HEK293 (cell line): ENCODE measurements around the gene PROX2.

Source experiments
- CTCF ChIA-PET: fragments of 350-600 bp; formaldehyde crosslinking; extraction: SDS; loops from one replicate; lab custom pipeline; 2021; ENCODE audit warnings: antibody characterized with exemption; lab: Yijun Ruan, JAX
- POLR2A ChIA-PET: fragments of 300-600 bp; formaldehyde crosslinking; extraction: SDS; loops from one replicate; lab custom pipeline; 2020; ENCODE audit warnings: antibody characterized with exemption, inconsistent platforms; lab: Yijun Ruan, JAX
- H3K27ac ChIP-seq: fragments of 200-500 bp; sonication (Bioruptor generic); 2 replicates; pipeline ENCODE4 v1.5.1; 2014; ENCODE audit warnings: low read depth, low read length, control low read depth, inconsistent platforms; ENCODE audit errors: extremely low read depth
- H3K36me3 ChIP-seq, 2 experiments: fragments of 200-500 bp in 1 of 2; sonication (Bioruptor generic) in 1 of 2; 1 replicate in 1 of 2; 2 replicates in 1 of 2; pipeline ENCODE4 v1.5.1; 2014 to 2017; ENCODE audit warnings: inconsistent platforms in 2 of 2, low read length in 2 of 2; ENCODE audit not compliant: control insufficient read depth in 2 of 2, insufficient read depth in 1 of 2
- H3K4me1 ChIP-seq: fragments of 200-500 bp; sonication (Bioruptor generic); 2 replicates; pipeline ENCODE4 v1.5.1; 2014; ENCODE audit warnings: mild to moderate bottlenecking, low read length, inconsistent platforms; ENCODE audit not compliant: control insufficient read depth, insufficient read depth
- H3K4me3 ChIP-seq: 2 replicates; pipeline ENCODE4 v1.5.1; 2011; ENCODE audit warnings: low read depth, mild to moderate bottlenecking, control low read depth, low read length, moderate library complexity
- H3K9me3 ChIP-seq: fragments of 200-500 bp; sonication (Bioruptor generic); 2 replicates; pipeline ENCODE4 v1.5.1; 2014; ENCODE audit warnings: low read depth, low read length, inconsistent platforms; ENCODE audit not compliant: control insufficient read depth, insufficient read depth
- BCL11B ChIP-seq: fragments of 450-650 bp; formaldehyde crosslinking; IDR thresholded peaks from 2 replicates; pipeline ENCODE4 v1.5.1; 2016; ENCODE audit warnings: low read depth, missing biosample characterization, missing genetic modification characterization
- OSR2 ChIP-seq: fragments of 450-650 bp; formaldehyde crosslinking; IDR thresholded peaks from 2 replicates; pipeline ENCODE4 v1.5.1; 2016; ENCODE audit warnings: missing biosample characterization, missing genetic modification characterization
- OVOL3 ChIP-seq: fragments of 450-650 bp; formaldehyde crosslinking; IDR thresholded peaks from 2 replicates; pipeline ENCODE4 v1.5.1; 2016; ENCODE audit warnings: missing biosample characterization, missing genetic modification characterization
- ZBTB8A ChIP-seq: fragments of 450-650 bp; formaldehyde crosslinking; IDR thresholded peaks from 2 replicates; pipeline ENCODE4 v1.5.1; 2016; ENCODE audit warnings: missing biosample characterization, missing genetic modification characterization
- ZFP37 ChIP-seq: fragments of 450-650 bp; formaldehyde crosslinking; IDR thresholded peaks from 2 replicates; pipeline ENCODE4 v1.5.1; 2016; ENCODE audit warnings: missing biosample characterization, missing genetic modification characterization
- ZNF202 ChIP-seq: fragments of 450-650 bp; formaldehyde crosslinking; IDR thresholded peaks from 2 replicates; pipeline ENCODE4 v1.5.1; 2016; ENCODE audit warnings: missing biosample characterization, missing genetic modification characterization, borderline replicate concordance
- ZNF211 ChIP-seq: fragments of 450-650 bp; formaldehyde crosslinking; IDR thresholded peaks from 2 replicates; pipeline ENCODE4 v1.5.1; 2016; ENCODE audit warnings: low read depth, missing biosample characterization, missing genetic modification characterization
- ZNF274 ChIP-seq, 2 experiments: fragments of 200-500 bp in 1 of 2; fragments of 450-650 bp in 1 of 2; sonication (Bioruptor generic) in 1 of 2; formaldehyde crosslinking in 1 of 2; IDR thresholded peaks; 2 replicates each; pipeline versions ENCODE4 v1.5.1 to v1.6.1; 2014 to 2016; ENCODE audit warnings: borderline replicate concordance in 1 of 2, inconsistent platforms in 1 of 2, low read length in 1 of 2, missing biosample characterization in 1 of 2, missing genetic modification characterization in 1 of 2
- ZNF473 ChIP-seq: fragments of 450-650 bp; formaldehyde crosslinking; IDR thresholded peaks from 2 replicates; pipeline ENCODE4 v1.5.1; 2017; ENCODE audit warnings: missing biosample characterization, missing genetic modification characterization
- ZNF514 ChIP-seq: fragments of 450-650 bp; formaldehyde crosslinking; IDR thresholded peaks from 2 replicates; pipeline ENCODE4 v1.5.1; 2016; ENCODE audit warnings: missing biosample characterization, missing genetic modification characterization
- ZNF548 ChIP-seq: fragments of 450-650 bp; formaldehyde crosslinking; IDR thresholded peaks from 2 replicates; pipeline ENCODE4 v1.5.1; 2016; ENCODE audit warnings: missing biosample characterization, missing genetic modification characterization
- ZNF658 ChIP-seq: fragments of 450-650 bp; formaldehyde crosslinking; IDR thresholded peaks from 2 replicates; pipeline ENCODE4; 2016; ENCODE audit warnings: missing biosample characterization, missing genetic modification characterization
- ZSCAN16 ChIP-seq: fragments of 450-650 bp; formaldehyde crosslinking; IDR thresholded peaks from 2 replicates; pipeline ENCODE4 v1.5.1; 2016; ENCODE audit warnings: missing biosample characterization, missing genetic modification characterization
- TF ChIP-seq, protein P1 (sequence below): fragments of 450-650 bp; formaldehyde crosslinking; IDR thresholded peaks from 2 replicates; pipeline ENCODE4 v1.5.1; 2016; ENCODE audit warnings: missing biosample characterization, missing genetic modification characterization
- TF ChIP-seq, protein P2 (sequence below): fragments of 450-650 bp; formaldehyde crosslinking; IDR thresholded peaks from 2 replicates; pipeline ENCODE4 v1.5.1; 2016; ENCODE audit warnings: missing biosample characterization, missing genetic modification characterization
- TF ChIP-seq, protein P3 (sequence below): fragments of 450-650 bp; formaldehyde crosslinking; IDR thresholded peaks from 2 replicates; pipeline ENCODE4 v1.5.1; 2016; ENCODE audit warnings: missing biosample characterization, missing genetic modification characterization
- TF ChIP-seq, protein P4 (sequence below): fragments of 450-650 bp; formaldehyde crosslinking; IDR thresholded peaks from 2 replicates; pipeline ENCODE4 v1.5.1; 2017; ENCODE audit warnings: missing biosample characterization, missing genetic modification characterization

The PROX2 gene, protein sequence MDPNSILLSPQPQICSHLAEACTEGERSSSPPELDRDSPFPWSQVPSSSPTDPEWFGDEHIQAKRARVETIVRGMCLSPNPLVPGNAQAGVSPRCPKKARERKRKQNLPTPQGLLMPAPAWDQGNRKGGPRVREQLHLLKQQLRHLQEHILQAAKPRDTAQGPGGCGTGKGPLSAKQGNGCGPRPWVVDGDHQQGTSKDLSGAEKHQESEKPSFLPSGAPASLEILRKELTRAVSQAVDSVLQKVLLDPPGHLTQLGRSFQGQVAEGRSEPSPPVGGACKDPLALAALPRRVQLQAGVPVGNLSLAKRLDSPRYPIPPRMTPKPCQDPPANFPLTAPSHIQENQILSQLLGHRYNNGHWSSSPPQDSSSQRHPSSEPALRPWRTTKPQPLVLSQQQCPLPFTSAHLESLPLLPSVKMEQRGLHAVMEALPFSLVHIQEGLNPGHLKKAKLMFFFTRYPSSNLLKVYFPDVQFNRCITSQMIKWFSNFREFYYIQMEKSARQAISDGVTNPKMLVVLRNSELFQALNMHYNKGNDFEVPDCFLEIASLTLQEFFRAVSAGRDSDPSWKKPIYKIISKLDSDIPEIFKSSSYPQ

DNA sequence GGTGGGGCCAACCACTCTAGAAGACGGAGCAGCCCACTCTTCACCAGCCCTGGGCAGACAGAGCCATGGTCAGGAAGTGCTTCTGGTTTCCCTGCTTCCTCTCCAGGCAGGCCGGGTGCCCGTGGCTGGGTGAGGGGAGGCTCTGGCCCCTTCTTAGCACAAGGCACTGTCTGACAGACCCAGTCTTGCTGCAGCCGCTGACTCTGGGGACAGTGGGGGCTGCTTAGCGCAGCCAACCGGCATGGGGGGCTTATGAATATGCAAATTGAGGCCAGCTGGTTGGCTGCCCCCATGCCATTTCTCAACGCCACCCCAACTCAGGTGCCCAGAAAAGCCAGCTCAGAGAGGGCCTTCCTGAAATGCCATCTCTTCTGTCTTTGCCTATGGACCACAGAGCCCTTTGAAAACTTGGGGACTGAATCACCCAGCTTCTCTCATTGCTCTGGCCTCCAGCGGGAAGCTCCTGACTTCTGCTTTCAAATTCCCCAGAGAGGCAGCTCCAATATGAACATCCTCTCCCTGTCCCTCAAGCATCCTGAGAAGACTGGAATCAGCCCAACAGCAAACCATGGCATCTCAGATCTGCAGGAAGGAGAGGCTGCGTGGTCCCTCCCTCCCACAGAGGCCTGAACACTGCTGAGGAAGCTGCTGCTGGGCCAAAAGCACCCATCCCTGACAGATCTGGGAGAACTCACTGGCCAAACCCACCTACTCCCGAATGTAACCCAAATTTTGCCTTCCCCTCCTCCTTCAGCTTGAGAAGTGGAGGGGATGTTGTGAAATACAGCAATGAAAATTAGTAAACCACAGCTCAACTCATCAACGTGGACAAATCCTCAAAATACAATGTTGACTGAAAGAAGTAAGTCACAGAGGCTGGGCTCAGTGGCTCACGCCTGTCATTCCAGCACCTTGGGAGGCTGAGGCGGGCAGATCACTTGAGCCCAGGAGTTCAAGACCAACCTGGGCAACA lies at the start of gene PROX2:
Gene PROX2 (minus strand): TSS at position 205 of the 973 bp plus-strand sequence. CDS start 12,311 bp downstream, outside the sequence.
- TF ChIP-seq ZNF658 = no peak
- TF ChIP-seq, protein P1, sequence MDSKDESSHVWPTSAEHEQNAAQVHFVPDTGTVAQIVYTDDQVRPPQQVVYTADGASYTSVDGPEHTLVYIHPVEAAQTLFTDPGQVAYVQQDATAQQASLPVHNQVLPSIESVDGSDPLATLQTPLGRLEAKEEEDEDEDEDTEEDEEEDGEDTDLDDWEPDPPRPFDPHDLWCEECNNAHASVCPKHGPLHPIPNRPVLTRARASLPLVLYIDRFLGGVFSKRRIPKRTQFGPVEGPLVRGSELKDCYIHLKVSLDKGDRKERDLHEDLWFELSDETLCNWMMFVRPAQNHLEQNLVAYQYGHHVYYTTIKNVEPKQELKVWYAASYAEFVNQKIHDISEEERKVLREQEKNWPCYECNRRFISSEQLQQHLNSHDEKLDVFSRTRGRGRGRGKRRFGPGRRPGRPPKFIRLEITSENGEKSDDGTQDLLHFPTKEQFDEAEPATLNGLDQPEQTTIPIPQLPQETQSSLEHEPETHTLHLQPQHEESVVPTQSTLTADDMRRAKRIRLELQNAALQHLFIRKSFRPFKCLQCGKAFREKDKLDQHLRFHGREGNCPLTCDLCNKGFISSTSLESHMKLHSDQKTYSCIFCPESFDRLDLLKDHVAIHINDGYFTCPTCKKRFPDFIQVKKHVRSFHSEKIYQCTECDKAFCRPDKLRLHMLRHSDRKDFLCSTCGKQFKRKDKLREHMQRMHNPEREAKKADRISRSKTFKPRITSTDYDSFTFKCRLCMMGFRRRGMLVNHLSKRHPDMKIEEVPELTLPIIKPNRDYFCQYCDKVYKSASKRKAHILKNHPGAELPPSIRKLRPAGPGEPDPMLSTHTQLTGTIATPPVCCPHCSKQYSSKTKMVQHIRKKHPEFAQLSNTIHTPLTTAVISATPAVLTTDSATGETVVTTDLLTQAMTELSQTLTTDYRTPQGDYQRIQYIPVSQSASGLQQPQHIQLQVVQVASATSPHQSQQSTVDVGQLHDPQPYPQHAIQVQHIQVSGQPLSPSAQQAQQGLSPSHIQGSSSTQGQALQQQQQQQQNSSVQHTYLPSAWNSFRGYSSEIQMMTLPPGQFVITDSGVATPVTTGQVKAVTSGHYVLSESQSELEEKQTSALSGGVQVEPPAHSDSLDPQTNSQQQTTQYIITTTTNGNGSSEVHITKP (tag by site-specific recombination) = 0 out of 2 replicates have a peak, but pooled peaks have one; percentile 15
- TF ChIP-seq, all 188 proteins: peak for 1
- ChIA-PET CTCF (interaction anchor here (0.6 to 1.4 kb wide), 6 partner anchors 15 to 430 kb away, joined by 3 to 6 read pairs (median 4); partner anchors contain the start of gene LTBP2), POLR2A (no interaction called here)
- no peaks in the 10 kb centered on the region for H3K36me3 ChIP-seq
- no peaks in the 10 kb centered on the region for H3K9me3 ChIP-seq
- H3K27ac ChIP-seq = no peak within 1 kb of the TSS
- no peak within 1 kb of the TSS for H3K4me3 ChIP-seq
- H3K4me1 ChIP-seq = 0 out of 2 replicates have a peak, but pooled peaks cover 3% of the 10 kb centered on the region

DNA sequence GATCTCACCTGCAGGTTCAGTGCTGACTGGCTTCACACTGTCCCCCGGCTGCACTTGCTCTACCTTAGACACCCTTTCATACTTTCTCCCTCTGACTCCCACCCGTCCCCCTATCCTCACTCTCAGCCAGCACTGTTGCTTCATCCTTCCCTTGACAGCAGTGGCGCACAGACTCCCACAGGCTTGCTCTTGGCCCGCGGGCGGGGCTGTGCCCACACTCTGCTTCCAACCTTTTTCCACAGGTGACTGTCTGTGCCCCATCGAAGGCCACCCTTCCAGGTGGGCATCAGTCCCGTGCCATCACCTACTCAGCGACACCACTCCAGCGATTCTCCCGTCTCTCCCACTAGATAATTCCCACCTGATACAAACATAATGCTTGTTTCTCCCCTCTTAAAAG lies 48.1 kb upstream of the PROX2 start:
- CTCF ChIA-PET = interaction anchor here (1.1 to 2.1 kb wide), 3 partner anchors 8 to 21 kb away, joined by 3 to 8 read pairs (median 7); no protein-coding TSS in a partner anchor
- H3K27ac ChIP-seq = no peak overlapping the region
- POLR2A ChIA-PET = interaction anchor here (0.6 to 2.5 kb wide), 4 partner anchors 7 to 57 kb away, joined by 4 to 8 read pairs (median 6); no protein-coding TSS in a partner anchor

More for the DNA sequence above, 48.1 kb upstream of the PROX2 start:
- Histone ChIP-seq H3K36me3 (peaks cover 0 to 5% of the 10 kb centered on the region in 2 experiments; a peak in 1 of 3 replicates), H3K9me3 (no peaks in the 10 kb centered on the region), H3K4me1 (no peaks in the 10 kb centered on the region), H3K4me3 (no peak overlapping the region)
- TF ChIP-seq ZNF202 (no peak), BCL11B (tag by site-specific recombination) (no peak), ZNF274 (IDR thresholded peaks at IDR 0.05; ENCODE audit: low read length) (no peak), ZNF274 (tag by site-specific recombination; IDR thresholded peaks at IDR 0.05; ENCODE audit: borderline replicate concordance) (no peak), OVOL3 (tag by site-specific recombination) (no peak), ZFP37 (tag by site-specific recombination) (no peak), OSR2 (tag by site-specific recombination) (no peak), ZNF211 (no peak), ZBTB8A (tag by site-specific recombination) (no peak), ZNF514 (tag by site-specific recombination) (no peak), ZSCAN16 (no peak), ZNF473 (no peak), ZNF548 (tag by site-specific recombination) (no peak)
- TF ChIP-seq, protein P2, sequence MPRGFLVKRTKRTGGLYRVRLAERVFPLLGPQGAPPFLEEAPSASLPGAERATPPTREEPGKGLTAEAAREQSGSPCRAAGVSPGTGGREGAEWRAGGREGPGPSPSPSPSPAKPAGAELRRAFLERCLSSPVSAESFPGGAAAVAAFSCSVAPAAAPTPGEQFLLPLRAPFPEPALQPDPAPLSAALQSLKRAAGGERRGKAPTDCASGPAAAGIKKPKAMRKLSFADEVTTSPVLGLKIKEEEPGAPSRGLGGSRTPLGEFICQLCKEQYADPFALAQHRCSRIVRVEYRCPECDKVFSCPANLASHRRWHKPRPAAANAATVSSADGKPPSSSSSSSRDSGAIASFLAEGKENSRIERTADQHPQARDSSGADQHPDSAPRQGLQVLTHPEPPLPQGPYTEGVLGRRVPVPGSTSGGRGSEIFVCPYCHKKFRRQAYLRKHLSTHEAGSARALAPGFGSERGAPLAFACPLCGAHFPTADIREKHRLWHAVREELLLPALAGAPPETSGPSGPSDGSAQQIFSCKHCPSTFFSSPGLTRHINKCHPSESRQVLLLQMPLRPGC (tag by site-specific recombination) = no peak
- TF ChIP-seq, protein P3, sequence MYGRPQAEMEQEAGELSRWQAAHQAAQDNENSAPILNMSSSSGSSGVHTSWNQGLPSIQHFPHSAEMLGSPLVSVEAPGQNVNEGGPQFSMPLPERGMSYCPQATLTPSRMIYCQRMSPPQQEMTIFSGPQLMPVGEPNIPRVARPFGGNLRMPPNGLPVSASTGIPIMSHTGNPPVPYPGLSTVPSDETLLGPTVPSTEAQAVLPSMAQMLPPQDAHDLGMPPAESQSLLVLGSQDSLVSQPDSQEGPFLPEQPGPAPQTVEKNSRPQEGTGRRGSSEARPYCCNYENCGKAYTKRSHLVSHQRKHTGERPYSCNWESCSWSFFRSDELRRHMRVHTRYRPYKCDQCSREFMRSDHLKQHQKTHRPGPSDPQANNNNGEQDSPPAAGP (tag by site-specific recombination) = no peak
- TF ChIP-seq, protein P4, sequence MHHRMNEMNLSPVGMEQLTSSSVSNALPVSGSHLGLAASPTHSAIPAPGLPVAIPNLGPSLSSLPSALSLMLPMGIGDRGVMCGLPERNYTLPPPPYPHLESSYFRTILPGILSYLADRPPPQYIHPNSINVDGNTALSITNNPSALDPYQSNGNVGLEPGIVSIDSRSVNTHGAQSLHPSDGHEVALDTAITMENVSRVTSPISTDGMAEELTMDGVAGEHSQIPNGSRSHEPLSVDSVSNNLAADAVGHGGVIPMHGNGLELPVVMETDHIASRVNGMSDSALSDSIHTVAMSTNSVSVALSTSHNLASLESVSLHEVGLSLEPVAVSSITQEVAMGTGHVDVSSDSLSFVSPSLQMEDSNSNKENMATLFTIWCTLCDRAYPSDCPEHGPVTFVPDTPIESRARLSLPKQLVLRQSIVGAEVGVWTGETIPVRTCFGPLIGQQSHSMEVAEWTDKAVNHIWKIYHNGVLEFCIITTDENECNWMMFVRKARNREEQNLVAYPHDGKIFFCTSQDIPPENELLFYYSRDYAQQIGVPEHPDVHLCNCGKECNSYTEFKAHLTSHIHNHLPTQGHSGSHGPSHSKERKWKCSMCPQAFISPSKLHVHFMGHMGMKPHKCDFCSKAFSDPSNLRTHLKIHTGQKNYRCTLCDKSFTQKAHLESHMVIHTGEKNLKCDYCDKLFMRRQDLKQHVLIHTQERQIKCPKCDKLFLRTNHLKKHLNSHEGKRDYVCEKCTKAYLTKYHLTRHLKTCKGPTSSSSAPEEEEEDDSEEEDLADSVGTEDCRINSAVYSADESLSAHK (tag by site-specific recombination) = no peak
